Stimulated activated naive CD4-positive, alpha-beta T cell (primary cell): ENCODE data around the gene PTX4.
"Not testable (repeated sequence)": the region's sequence is repeated elsewhere in the genome, so short reads cannot be mapped to it uniquely, and the experiment has no call there.

Experiments
- DNase-seq, 6 experiments: peaks; one replicate each; lab custom pipeline; 2025; lab: John Stamatoyannopoulos, UW

PTX4 gene

DNA sequence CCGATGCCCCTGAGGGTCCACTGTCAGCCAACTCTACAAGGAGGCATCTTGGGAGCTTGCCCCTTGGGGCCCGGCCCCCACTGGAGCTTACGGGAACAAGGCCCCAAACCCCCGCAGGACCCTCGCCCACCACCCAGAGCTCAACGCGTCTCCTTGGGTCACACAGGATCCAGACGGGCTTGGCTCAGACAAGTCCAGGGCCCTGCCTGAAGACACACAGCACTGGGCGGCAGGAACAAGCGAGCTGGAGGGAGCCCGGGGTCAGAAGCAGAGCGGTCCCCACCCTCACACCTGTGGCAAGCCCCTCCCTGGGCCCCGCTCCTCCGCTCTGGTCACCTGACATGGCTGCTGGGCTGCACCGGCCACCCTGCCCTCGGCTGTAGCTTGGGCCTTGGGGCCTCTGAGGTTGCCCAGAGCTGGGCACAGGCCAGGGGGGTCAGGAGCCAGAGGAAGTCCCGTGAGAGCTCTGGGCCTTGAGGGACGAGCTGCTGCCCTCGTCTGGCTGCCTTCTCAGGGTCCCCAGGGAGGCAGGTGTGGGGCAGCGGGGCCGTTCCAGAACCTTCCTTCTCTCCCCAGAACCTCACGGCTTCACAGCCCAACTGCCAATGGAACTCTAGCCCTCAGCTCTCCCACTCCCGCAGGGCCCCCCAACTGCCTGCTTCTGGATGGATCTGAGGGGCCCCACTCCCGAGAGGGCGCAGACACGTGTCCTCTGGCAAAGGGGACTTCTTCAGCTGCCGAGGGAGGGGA, 44.6 kb downstream of the PTX4 start, which contains the start of gene CCDC154:
CCDC154 (minus strand) TSS at position 577 of the 750 bp plus-strand sequence; CDS start at position 343, 234 bp downstream.
- no peak for DNase-seq

DNA sequence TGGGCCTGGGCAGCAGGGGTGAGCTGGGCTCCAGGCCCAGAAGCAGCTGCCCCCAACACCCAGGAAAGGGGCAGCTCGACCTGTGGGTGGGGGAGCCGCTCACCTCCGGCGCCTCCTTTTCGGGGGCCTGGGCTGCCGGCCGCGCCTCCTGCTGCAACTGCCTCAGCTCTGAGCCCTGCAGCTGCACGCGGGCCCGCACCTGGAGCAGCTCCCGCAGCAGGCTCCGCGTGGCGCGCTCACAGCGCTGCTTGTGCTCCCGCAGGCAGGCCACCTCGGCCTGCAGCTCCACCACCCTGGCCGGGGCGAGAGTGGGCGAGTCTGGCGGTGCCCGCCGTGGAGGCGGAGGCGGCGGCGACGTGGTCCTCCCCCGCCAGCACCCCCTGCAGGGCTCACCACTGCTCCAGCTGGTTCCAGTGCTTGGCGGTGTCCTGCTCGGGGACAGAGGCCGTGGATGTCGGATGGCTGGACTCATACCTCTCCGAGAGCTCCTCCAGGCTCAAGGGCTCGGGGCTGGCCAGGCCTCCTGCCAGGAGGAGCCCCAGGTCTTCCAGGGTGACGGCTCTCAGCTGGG, 45.3 kb downstream of the PTX4 start:
- DNase-seq = no peak

- no peak for DNase-seq
Observed at GRCh38 chr16:1442697-1443096, 46.0 kb downstream of the PTX4 start.

DNA sequence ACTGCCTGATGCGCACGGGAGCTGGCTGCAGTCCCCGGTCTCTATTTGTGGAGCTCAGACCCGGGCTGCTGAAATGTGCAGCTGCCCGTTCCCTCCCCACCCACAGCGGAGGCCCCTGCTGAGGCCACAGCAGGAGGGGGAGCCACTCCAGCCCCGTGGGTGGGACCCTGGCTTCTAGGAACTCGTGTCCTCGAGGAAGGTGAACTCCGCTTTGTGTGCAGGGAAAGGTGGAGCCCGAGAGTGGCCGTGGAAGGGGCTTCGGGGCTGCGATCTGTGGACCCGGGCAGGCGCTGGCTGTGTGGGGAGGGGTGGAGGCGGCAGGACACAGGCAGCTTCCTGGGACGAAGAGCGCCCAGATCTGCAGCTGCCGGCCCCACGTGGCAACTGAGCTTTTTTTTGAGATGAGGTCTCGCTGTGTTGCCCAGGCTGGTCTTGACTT, 47.3 kb downstream of the PTX4 start:
- no peak for DNase-seq

- DNase-seq = not testable (repeated sequence)
Observed at GRCh38 chr16:1439699-1440074, 49.1 kb downstream of the PTX4 start.

DNA sequence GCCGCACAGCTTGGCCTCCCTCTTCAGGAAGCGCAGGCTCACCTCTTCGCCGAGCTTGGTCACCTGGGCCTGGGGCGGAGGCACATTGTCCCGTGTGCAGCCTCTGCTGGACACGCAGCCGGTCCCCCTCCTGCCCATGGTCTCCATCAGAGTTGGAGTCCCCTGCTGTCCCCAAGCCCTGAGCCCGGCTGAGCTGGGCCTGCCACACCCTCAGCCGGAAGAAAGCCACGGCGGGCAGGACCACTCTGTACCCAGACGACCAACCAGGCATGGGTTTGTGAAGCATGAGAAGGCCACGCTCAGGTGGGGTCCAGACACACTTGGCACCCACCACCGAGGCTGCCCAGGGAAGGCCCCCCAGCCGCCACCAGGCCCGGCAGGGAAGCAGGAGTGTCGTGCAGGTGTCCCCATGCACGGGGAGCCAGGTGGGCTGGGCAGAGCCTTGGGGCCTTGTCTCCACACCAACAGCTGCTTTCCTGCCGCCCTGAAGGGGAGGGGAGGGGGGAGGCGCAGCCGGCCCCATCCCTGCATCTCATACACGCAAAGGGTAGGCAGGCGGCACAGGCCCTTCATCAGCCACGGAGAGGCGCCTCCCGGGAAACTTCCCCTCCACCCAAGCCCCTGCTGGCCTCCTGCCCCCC, 49.6 kb downstream of the PTX4 start:
- no peak for DNase-seq

DNA sequence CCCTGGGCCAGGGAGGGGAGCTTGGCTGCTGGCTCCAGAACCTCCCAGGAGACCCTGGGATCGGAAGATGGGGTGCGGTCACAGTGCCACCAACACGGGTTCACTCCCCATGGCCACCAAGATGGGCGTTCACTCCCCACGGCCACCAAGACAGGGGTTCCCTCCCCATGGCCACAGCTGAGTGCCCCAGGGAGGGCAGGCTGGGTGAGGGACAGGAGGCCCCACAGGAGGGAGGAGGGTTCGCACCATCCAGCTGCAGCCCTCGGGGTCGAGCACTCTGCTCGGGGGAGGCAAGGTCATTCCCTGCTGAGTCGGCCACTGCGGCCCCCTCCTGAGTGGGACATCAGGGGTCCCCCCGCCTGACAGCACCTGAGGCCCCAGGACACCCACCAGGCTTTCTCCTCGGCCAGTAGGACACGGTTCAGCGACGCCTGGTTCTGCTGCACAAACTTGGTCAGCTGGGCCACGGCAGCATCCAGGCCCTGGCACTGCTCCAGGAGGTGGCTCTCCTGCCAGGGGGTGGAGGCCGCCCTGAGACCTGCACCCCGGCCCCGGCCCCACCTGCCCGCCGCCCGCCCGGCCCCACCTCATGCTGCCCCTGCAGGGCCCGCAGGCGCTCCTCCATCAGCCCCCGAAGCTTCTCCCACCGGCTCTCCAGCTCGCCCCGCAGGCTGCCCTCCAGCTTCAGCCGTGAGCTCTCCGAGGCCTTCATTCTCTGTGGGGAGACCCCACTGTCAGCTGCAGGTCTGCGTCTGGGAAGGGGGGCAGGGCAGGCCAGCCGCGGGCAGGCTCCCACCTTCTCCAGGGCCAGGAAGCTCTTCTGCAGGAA, 50.3 kb downstream of the PTX4 start:
- DNase-seq = no peak

DNA sequence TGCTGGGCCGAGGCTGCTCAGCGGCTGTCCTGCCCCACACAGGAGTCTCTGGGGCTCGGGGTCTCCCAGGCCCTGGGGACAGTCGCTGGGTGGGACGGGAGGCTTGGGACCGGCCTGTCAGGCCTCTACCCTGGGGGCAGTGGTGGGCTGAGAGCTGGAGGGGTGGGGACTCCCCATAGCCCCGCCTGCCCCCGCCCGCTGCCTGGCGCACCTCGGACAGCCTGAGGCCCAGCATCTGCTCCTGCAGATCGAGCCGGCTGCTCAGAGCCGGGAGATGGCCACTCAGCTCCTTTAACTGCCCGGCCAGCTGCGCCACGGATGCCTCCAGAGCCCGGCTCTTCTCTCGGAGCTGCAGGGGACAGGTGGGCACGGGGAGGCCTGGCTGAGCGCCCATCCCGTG, 51.1 kb downstream of the PTX4 start:
- no peak for DNase-seq

- DNase-seq = no peak
Observed at GRCh38 chr16:1436731-1437355, 51.9 kb downstream of the PTX4 start.

GRCh38 chr16:1435921-1436697, 52.6 kb downstream of the PTX4 start:
- DNase-seq = no peak
